Loucy (cell line): ENCODE data around the gene ARHGAP15.

Experiments used
- EZH2phosphoT487 ChIP-seq: fragments of 200-600 bp; IDR thresholded peaks from 2 replicates; pipeline ENCODE4 v1.6.1; 2018; ENCODE audit warnings: antibody characterized with exemption, mild to moderate bottlenecking, moderate library complexity, borderline replicate concordance
- TF ChIP-seq, protein P1 (sequence below): fragments of 200-600 bp; sonication (generic); conservative IDR thresholded peaks from 2 replicates; pipeline ENCODE4 v1.5.1; 2014; ENCODE audit warnings: mild to moderate bottlenecking, antibody characterized with exemption, low read length

DNA sequence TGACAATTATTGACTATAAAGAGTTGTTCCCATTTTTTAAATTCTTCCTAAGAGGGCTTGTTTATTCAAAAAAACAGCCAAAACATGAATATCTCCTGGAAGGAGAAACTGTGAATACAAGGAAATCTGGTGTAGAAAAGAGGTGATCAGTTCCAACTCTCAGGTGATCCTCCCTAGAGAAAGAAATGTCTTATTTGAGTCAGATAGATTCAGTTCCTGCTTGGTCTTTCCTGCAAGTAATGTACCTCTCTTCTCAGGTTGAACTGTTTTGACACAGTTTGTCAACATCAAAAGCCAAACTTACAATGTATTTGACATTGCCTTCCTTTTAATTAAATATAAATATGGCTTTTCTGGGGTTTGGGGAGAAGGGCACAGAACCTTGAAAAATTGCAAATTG, 567.4 kb downstream of the ARHGAP15 start:
- TF ChIP-seq EZH2phosphoT487: no peak
- TF ChIP-seq, protein P1, sequence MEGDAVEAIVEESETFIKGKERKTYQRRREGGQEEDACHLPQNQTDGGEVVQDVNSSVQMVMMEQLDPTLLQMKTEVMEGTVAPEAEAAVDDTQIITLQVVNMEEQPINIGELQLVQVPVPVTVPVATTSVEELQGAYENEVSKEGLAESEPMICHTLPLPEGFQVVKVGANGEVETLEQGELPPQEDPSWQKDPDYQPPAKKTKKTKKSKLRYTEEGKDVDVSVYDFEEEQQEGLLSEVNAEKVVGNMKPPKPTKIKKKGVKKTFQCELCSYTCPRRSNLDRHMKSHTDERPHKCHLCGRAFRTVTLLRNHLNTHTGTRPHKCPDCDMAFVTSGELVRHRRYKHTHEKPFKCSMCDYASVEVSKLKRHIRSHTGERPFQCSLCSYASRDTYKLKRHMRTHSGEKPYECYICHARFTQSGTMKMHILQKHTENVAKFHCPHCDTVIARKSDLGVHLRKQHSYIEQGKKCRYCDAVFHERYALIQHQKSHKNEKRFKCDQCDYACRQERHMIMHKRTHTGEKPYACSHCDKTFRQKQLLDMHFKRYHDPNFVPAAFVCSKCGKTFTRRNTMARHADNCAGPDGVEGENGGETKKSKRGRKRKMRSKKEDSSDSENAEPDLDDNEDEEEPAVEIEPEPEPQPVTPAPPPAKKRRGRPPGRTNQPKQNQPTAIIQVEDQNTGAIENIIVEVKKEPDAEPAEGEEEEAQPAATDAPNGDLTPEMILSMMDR: no peak
